ENCODE measurements around the gene FADS3.

DNA sequence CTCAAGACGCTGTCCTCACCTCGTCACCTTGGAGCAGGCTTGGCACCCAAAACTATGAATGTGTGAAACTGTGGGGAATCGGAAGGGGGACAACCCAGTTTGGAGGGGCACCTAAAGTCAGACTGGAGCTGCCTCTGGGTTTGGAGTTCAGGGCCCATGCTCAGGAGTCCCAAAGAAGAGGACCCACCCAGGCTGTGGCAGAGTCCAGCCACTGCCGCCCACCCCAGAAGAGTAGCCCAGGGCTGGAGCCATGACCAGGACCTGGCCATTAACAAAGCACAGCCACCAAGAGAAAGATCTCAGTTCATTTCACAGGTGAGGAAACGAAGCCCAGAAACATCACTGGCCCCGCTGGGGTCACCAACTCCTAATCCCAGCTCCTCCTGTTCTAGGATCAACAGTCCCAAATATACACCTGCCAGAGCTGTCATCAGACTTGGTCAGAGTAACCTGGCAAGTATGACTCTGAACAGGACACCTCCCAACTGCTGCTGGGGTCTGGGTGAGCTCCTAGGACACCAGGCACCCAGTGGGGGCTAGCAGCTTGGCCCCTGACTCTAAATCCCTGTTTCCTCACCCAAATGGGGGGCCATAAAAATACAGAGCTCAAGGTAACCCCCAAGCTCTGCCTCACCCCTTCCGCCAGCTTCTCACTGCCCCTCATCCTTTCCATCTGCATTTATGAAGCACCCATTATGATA, 23.3 kb upstream of the FADS3 start:
- TF ChIP-seq, protein P1, sequence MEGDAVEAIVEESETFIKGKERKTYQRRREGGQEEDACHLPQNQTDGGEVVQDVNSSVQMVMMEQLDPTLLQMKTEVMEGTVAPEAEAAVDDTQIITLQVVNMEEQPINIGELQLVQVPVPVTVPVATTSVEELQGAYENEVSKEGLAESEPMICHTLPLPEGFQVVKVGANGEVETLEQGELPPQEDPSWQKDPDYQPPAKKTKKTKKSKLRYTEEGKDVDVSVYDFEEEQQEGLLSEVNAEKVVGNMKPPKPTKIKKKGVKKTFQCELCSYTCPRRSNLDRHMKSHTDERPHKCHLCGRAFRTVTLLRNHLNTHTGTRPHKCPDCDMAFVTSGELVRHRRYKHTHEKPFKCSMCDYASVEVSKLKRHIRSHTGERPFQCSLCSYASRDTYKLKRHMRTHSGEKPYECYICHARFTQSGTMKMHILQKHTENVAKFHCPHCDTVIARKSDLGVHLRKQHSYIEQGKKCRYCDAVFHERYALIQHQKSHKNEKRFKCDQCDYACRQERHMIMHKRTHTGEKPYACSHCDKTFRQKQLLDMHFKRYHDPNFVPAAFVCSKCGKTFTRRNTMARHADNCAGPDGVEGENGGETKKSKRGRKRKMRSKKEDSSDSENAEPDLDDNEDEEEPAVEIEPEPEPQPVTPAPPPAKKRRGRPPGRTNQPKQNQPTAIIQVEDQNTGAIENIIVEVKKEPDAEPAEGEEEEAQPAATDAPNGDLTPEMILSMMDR (IDR thresholded peaks at IDR 0.05), result no peak
- TF ChIP-seq POLR2A (IDR thresholded peaks at IDR 0.05), result no peak

Data from testis (tissue), 2 donors.